GM12875 (cell line): ENCODE data around the gene MITF.

Source experiments
- H3K4me3 ChIP-seq: one replicate; pipeline ENCODE4 v1.5.1; 2011; ENCODE audit warnings: low read depth, low read length, control low read depth
- TF ChIP-seq, protein P1 (sequence below): IDR thresholded peaks from 2 replicates; pipeline ENCODE4 v1.5.1; 2011; ENCODE audit warnings: low read depth, mild to moderate bottlenecking, control low read depth, inconsistent platforms, low read length, moderate library complexity, borderline replicate concordance; ENCODE audit not compliant: insufficient read depth

The MITF gene

DNA sequence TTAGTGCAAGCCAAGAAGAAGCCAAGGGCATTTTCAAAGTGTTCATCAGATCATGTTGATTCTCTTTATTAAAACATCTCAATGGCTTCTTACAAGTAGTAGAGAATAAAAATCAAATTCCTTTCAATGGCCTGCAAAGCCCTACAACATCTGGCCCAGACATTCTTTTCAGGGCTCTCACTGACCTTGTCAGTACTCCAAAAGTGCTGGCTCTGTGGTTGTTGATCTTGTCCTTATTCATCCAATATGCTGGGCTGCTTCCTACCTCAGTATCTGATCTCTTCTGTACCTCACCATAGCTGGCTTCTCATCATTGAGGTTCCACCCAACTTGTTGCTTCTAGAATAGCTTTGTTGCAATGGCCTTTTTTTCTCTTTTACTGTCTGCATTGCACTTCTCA, 186.2 kb downstream of the MITF start:
- TF ChIP-seq, protein P1, sequence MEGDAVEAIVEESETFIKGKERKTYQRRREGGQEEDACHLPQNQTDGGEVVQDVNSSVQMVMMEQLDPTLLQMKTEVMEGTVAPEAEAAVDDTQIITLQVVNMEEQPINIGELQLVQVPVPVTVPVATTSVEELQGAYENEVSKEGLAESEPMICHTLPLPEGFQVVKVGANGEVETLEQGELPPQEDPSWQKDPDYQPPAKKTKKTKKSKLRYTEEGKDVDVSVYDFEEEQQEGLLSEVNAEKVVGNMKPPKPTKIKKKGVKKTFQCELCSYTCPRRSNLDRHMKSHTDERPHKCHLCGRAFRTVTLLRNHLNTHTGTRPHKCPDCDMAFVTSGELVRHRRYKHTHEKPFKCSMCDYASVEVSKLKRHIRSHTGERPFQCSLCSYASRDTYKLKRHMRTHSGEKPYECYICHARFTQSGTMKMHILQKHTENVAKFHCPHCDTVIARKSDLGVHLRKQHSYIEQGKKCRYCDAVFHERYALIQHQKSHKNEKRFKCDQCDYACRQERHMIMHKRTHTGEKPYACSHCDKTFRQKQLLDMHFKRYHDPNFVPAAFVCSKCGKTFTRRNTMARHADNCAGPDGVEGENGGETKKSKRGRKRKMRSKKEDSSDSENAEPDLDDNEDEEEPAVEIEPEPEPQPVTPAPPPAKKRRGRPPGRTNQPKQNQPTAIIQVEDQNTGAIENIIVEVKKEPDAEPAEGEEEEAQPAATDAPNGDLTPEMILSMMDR, result no peak
- no peak overlapping the region for H3K4me3 ChIP-seq

DNA sequence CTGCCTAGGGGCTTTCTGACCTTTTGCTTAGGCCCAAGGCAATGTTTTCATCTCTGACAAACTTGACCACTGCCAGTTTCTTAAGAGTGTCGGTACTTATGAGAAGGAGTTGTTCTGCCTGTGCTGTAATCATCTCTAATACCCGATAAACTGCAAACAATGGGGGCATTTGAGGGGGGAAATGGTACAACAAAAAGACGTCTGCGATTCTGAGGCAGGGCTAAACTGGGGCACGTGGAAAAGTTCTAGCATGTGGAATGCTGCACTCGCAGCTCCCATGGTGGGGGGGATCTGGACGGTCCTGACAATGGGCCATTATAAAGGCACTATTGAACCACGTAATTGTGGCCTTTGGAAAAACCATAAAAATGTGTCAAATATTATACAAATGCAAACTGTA, 187.1 kb downstream of the MITF start:
- H3K4me3 ChIP-seq, result no peak overlapping the region
- TF ChIP-seq, protein P1, result no peak

DNA sequence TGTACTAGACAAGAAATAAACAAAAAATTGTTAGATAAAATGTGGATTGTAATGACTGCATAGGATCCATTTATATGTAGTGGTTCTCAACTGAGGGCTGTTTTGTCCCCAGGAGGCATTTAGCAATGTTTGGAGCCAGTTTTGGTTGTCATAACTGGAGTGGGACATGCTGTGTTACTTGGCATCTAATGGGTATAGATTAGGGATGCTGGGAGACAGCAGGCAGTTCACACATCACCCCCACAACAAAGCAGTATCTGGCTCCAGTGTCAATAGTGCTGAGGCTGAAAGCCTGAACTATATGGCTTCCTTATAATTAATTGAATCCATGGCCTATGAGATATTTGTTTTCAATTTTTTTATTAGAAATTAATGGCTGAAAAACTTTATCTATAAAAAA, 188.3 kb downstream of the MITF start:
- H3K4me3 ChIP-seq, result no peak overlapping the region
- TF ChIP-seq, protein P1, result no peak

DNA sequence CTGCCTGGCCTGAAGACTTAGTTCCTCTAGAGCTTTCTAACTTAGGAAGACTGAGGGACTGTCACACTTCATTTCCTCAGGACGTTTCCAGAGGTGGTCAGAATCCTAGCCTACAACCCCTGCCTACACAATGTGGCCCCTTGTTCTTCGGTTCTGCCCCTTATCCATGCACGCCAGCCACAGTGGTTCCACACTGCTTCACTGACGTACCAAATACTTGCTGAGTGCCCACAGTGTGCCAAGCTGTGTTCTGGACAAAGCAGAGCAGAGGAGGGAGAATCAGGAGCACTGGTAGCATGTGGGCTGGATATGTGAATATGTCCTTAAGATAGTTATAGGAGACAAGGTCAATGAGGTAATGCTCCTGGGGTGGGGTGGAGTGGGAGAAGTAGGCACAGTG, 189.8 kb downstream of the MITF start:
- TF ChIP-seq, protein P1, result no peak
- H3K4me3 ChIP-seq, result no peak overlapping the region

DNA sequence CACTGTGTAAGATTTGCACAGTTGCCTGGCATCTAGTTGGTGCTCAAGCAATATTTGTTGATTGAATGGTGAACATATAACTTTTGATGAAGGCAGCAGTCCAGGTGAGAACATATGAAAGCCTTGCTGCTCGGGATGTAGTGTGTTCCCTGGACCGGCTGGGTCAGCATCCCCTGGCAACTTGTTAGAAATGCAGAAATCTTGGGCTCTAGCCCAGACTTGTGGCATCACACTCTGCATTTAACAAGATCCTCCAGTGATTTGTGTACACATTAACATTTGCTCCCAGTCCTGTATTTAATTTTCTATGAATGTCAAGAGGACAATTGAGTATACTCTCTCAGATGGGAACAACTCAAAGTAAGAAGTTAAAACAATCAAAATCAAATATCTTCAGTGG, 191.3 kb downstream of the MITF start:
- no peak overlapping the region for H3K4me3 ChIP-seq
- TF ChIP-seq, protein P1, result no peak

DNA sequence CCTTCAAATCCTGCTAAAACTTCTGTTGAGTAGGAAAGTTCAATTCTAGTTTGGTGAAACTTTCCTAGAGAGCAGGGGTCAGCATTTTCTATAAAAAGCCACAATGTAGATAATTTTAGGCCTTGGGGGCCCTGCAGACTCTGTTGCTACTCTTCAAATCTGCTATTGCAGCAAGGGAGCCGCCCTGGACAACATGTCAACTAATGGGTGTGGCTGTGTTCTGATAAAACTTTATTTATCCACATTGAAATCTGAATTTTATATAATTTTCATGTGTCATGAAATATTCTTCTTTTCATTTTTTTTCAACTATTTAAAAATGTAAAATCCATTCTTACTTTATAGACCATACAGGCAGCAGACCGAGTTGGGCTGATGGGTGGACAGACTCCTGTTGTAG, 192.8 kb downstream of the MITF start:
- TF ChIP-seq, protein P1, result no peak

DNA sequence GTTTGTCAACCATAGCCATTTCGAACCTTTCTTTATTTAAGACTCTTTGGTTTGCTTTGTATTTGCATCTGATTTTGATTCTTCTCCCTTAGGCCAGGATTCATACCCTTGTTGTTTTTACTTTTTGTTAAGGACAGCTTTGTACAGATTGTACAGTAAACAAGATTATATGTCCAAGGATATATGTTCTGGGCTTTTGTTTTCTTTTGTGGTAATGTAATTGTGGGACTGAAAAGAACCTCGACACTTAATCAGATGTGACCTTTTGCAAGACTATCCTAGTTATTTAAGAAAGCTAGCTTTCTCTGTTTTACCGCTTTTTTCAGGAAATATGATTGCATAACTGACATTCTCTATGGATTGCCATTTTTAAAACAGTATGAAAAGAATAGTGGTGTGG, 193.2 kb downstream of the MITF start:
- H3K4me3 ChIP-seq, result no peak overlapping the region

More for the DNA sequence above, 192.8 kb downstream of the MITF start:
- H3K4me3 ChIP-seq, result no peak overlapping the region

More for the DNA sequence above, 193.2 kb downstream of the MITF start:
- TF ChIP-seq, protein P1, result no peak
